ENCODE results near the gene SACM1L. TPM values are rescaled to one million over a fixed set of nuclear protein-coding genes. Genes with fewer than 3 reads are reported as not detected.

SACM1L gene
- total RNA-seq, 1 donor, result 28.6 TPM

Small RNAs within 50 kb of the gene (small RNA-seq; reads per million reads assigned to genes)
- gene RN7SL145P, result not detected

Other genes with a start within 250 kb of the SACM1L start
- gene LIMD1, start 94.6 kb upstream of the SACM1L start, total RNA-seq, result 14.4 and 17.4 TPM in 2 replicates
- not detected in 2 replicates for gene SLC6A20, start 107.1 kb downstream of the SACM1L start, total RNA-seq
- gene LZTFL1, start 152.7 kb downstream of the SACM1L start, total RNA-seq, result 24.8 and 26.1 TPM in 2 replicates
- gene CCR9, start 197.1 kb downstream of the SACM1L start, total RNA-seq, result not detected in 2 replicates

Measured in osteoblast (primary cell).